Activated CD8-positive, alpha-beta T cell treated with anti-CD3 and anti-CD28 coated beads for 36 hours (primary cell): ENCODE data around the gene TUBB2B. TPM values are rescaled to one million over a fixed set of nuclear protein-coding genes. Genes with fewer than 3 reads are reported as not detected.

Experiments used
- ATAC-seq: fragments of 200-7000 bp; cut with Tn5 transposase; one replicate; pipeline ENCODE4 v1.10.0; 2021; ENCODE audit warnings: mild to moderate bottlenecking, moderate library complexity
- CTCF ChIA-PET: fragments of 350-600 bp; sonication (Branson Sonifier 250); formaldehyde crosslinking; loops from one replicate; lab custom pipeline; 2021; ENCODE audit warnings: antibody characterized with exemption; lab: Charles Lee
- POLR2A ChIA-PET: fragments of 350-600 bp; sonication (Branson Sonifier 250); formaldehyde crosslinking; loops from one replicate; lab custom pipeline; 2021; ENCODE audit warnings: antibody characterized with exemption; lab: Charles Lee
- DNase-seq: peaks from one replicate; pipeline ENCODE4 v3.0.0-alpha.2; 2020
- H3K27ac Mint-ChIP-seq: one replicate; pipeline ENCODE4 v1.8.0; 2021; ENCODE audit warnings: mild to moderate bottlenecking, mixed read lengths
- H3K27me3 Mint-ChIP-seq: one replicate; pipeline ENCODE4 v1.8.0; 2021; ENCODE audit warnings: mixed read lengths
- H3K36me3 Mint-ChIP-seq: one replicate; pipeline ENCODE4 v1.8.0; 2021; ENCODE audit warnings: low read depth, mixed read lengths
- H3K4me1 Mint-ChIP-seq: one replicate; pipeline ENCODE4 v1.8.0; 2021; ENCODE audit warnings: low read depth, mixed read lengths
- H3K4me3 Mint-ChIP-seq: one replicate; pipeline ENCODE4 v1.8.0; 2021; ENCODE audit warnings: mild to moderate bottlenecking, moderate library complexity, mixed read lengths
- H3K9me3 Mint-ChIP-seq: one replicate; pipeline ENCODE4 v1.8.0; 2021; ENCODE audit warnings: mixed read lengths
- CTCF ChIP-seq: fragments of 200-600 bp; IDR thresholded peaks from one replicate; pipeline ENCODE4 v1.8.0; 2022; ENCODE audit warnings: antibody characterized with exemption, mild to moderate bottlenecking
- intact Hi-C: fragments of 100-400 bp; cut with micrococcal nuclease; formaldehyde crosslinking; loops from one replicate; pipeline ENCODE4 v1.10.0; 2022
- total RNA-seq, 2 experiments: library from RNA; stranded (reverse); gene quantifications; one replicate each; pipeline ENCODE4 v1.2.3, GENCODE V29; 2021

TUBB2B gene
- under 1 TPM; 0.41 to 0.67 TPM for total RNA-seq

GRCh38 chr6:3227363-3228045, at the start of gene TUBB2B:
TUBB2B (minus strand) TSS chr6:3227653; CDS start chr6:3227543, 110 bp downstream.
- Mint-ChIP-seq H3K27ac (no peak within 1 kb of the TSS), H3K36me3 (no peaks in the 10 kb centered on the region), H3K4me1 (peaks cover 42% of the 10 kb centered on the region), H3K4me3 (peak within 1 kb of the TSS; percentile 61), H3K27me3 (peaks cover 66% of the 10 kb centered on the region), H3K9me3 (no peaks in the 10 kb centered on the region)
- POLR2A ChIA-PET: interaction anchor here (1.3 to 1.4 kb wide), 2 partner anchors 15 to 19 kb away, joined by 3 to 6 read pairs; no protein-coding TSS in a partner anchor
- ATAC-seq (peak; percentile 19), DNase-seq (no peak)
- intact Hi-C loops: no loop called here
- CTCF ChIA-PET: interaction anchor here (0.6 to 1.1 kb wide), 2 partner anchors 24 to 546 kb away, joined by 3 to 5 read pairs; no protein-coding TSS in a partner anchor
- TF ChIP-seq CTCF: no peak

GRCh38 chr6:3277251-3277650, 49.8 kb upstream of the TUBB2B start:
- Mint-ChIP-seq H3K36me3 (no peaks in the 10 kb centered on the region), H3K27me3 (no peaks in the 10 kb centered on the region), H3K4me1 (peaks cover 13% of the 10 kb centered on the region), H3K27ac (no peak overlapping the region), H3K9me3 (no peaks in the 10 kb centered on the region), H3K4me3 (no peak overlapping the region)
- intact Hi-C loops: no loop called here
- CTCF ChIA-PET: no interaction called here
- no peak for ATAC-seq
- POLR2A ChIA-PET: interaction anchor here (0.9 kb wide), 1 partner anchor 10 kb away, joined by 3 read pairs; no protein-coding TSS in a partner anchor
- TF ChIP-seq CTCF: no peak
- DNase-seq: no peak

- Mint-ChIP-seq H3K4me1 (peaks cover 13% of the 10 kb centered on the region), H3K27ac (peak overlapping the region; percentile 32), H3K4me3 (no peak overlapping the region), H3K36me3 (peaks cover 5% of the 10 kb centered on the region), H3K9me3 (no peaks in the 10 kb centered on the region), H3K27me3 (no peaks in the 10 kb centered on the region)
- no peak for TF ChIP-seq CTCF
- ChIA-PET CTCF (interaction anchor here (0.8 kb wide), 1 partner anchor 456 kb away, joined by 4 read pairs; no protein-coding TSS in a partner anchor), POLR2A (interaction anchor here (0.9 kb wide), 1 partner anchor 9 kb away, joined by 3 read pairs; no protein-coding TSS in a partner anchor)
- ATAC-seq: no peak
- intact Hi-C loops: no loop called here
- DNase-seq: no peak
These were observed 49.0 kb upstream of the TUBB2B start for GRCh38 chr6:3276174-3277167.

- Mint-ChIP-seq H3K27me3 (no peaks in the 10 kb centered on the region), H3K27ac (no peak overlapping the region), H3K36me3 (peaks cover 14% of the 10 kb centered on the region), H3K4me1 (peaks cover 16% of the 10 kb centered on the region), H3K9me3 (no peaks in the 10 kb centered on the region), H3K4me3 (no peak overlapping the region)
- no peak for ATAC-seq
- TF ChIP-seq CTCF: no peak
- intact Hi-C loops: no loop called here
- ChIA-PET POLR2A (interaction anchor here (0.7 to 1.5 kb wide), 4 partner anchors 11 to 14 kb away, joined by 3 to 4 read pairs (median 3); no protein-coding TSS in a partner anchor), CTCF (interaction anchor here (0.9 to 1.2 kb wide), 2 partner anchors 23 to 239 kb away, joined by 3 read pairs; no protein-coding TSS in a partner anchor)
- DNase-seq: no peak
These were observed 46.5 kb upstream of the TUBB2B start for GRCh38 chr6:3273707-3274521.
